Measurements from ENCODE around the gene RNASET2.

- TF ChIP-seq CTCF (IDR thresholded peaks at IDR 0.05) (no peak), POLR2A (IDR thresholded peaks at IDR 0.05) (no peak)
These were observed 41.0 kb upstream of the RNASET2 start for GRCh38 chr6:166997348-166997747.

Data from adrenal gland (tissue), 5 donors.